GM21423 (cell line): ENCODE data around the gene MRPL49.
A peak's percentile ranks its signal among the peaks of the same experiment; 100 is the strongest.
"Not testable (repeated sequence)": the region's sequence is repeated elsewhere in the genome, so short reads cannot be mapped to it uniquely, and the experiment has no call there.

ENCODE experiments used
- ATAC-seq: cut with Tn5 transposase; IDR thresholded peaks from one replicate; pipeline ENCODE4 v1.9.1; 2021; ENCODE audit warnings: mild to moderate bottlenecking, moderate library complexity; ENCODE audit not compliant: unreplicated experiment

Gene MRPL49

GRCh38 chr11:65117206-65118096, 4.7 kb upstream of the MRPL49 start, which contains the start of gene ZNHIT2:
Gene ZNHIT2, minus strand, starts transcription at chr11:65117701. Its CDS starts 48 bp downstream, at chr11:65117653.
- ATAC-seq = peak; percentile 56

- no peak for ATAC-seq
Observed at GRCh38 chr11:65118097-65118837, 3.9 kb upstream of the MRPL49 start.

GRCh38 chr11:65118891-65119669, 3.0 kb upstream of the MRPL49 start:
- not testable (repeated sequence) for ATAC-seq

GRCh38 chr11:65119670-65119995, 2.5 kb upstream of the MRPL49 start:
- ATAC-seq = no peak

GRCh38 chr11:65120831-65121230, 1.3 kb upstream of the MRPL49 start:
- ATAC-seq = no peak

GRCh38 chr11:65121447-65121864, 665 bp upstream of the MRPL49 start:
- ATAC-seq = no peak

- ATAC-seq = no peak
Observed at GRCh38 chr11:65124480-65125196, 2.5 kb downstream of the MRPL49 start.

GRCh38 chr11:65125197-65126056, 3.3 kb downstream of the MRPL49 start:
- no peak for ATAC-seq

GRCh38 chr11:65126624-65127274, 4.6 kb downstream of the MRPL49 start:
- ATAC-seq = no peak

GRCh38 chr11:65127473-65128181, 5.5 kb downstream of the MRPL49 start:
- no peak for ATAC-seq

- no peak for ATAC-seq
Observed at GRCh38 chr11:65128182-65129145, 6.3 kb downstream of the MRPL49 start.

GRCh38 chr11:65129649-65130441, 7.7 kb downstream of the MRPL49 start:
- no peak for ATAC-seq

GRCh38 chr11:65130631-65131416, 8.7 kb downstream of the MRPL49 start:
- ATAC-seq = no peak

- no peak for ATAC-seq
Observed at GRCh38 chr11:65131417-65131776, 9.3 kb downstream of the MRPL49 start.

GRCh38 chr11:65131895-65132237, 9.7 kb downstream of the MRPL49 start:
- ATAC-seq = no peak
